GM11168 (cell line): Measurements from ENCODE around the gene SEMA4D.

Source experiments
- in situ Hi-C: fragments of 300-500 bp; cut with MboI; formaldehyde crosslinking; loops from one replicate; pipeline ENCODE4 v1.12.0; 2022; ENCODE audit warnings: low sequenced_read_pairs; ENCODE audit not compliant: unreplicated experiment

Gene SEMA4D

GRCh38 chr9:89508951-89509615, 11.2 kb upstream of the SEMA4D start:
- in situ Hi-C loops = no loop called here

GRCh38 chr9:89505911-89506310, 8.0 kb upstream of the SEMA4D start:
- in situ Hi-C loops = no loop called here

- in situ Hi-C loops = no loop called here
Measured at GRCh38 chr9:89505048-89505447, 7.1 kb upstream of the SEMA4D start.

GRCh38 chr9:89502671-89503070, 4.8 kb upstream of the SEMA4D start:
- in situ Hi-C loops = no loop called here

GRCh38 chr9:89502038-89502601, 4.2 kb upstream of the SEMA4D start:
- in situ Hi-C loops = no loop called here

GRCh38 chr9:89501311-89501898, 3.5 kb upstream of the SEMA4D start:
- in situ Hi-C loops = no loop called here

GRCh38 chr9:89500008-89500407, 2.1 kb upstream of the SEMA4D start:
- in situ Hi-C loops = no loop called here

- in situ Hi-C loops = no loop called here
Measured at GRCh38 chr9:89498852-89499480, 1.1 kb upstream of the SEMA4D start.

GRCh38 chr9:89497257-89497963, 503 bp downstream of the SEMA4D start:
- in situ Hi-C loops = no loop called here

GRCh38 chr9:89496645-89497256, 1.2 kb downstream of the SEMA4D start:
- in situ Hi-C loops = no loop called here

GRCh38 chr9:89495824-89496560, 1.9 kb downstream of the SEMA4D start:
- in situ Hi-C loops = no loop called here

GRCh38 chr9:89494199-89494598, 3.7 kb downstream of the SEMA4D start:
- in situ Hi-C loops = loop anchor here (5.0 kb wide), 1 partner anchor 43 kb away; no protein-coding TSS in a partner anchor

GRCh38 chr9:89493671-89494070, 4.2 kb downstream of the SEMA4D start:
- in situ Hi-C loops = loop anchor here (5.0 kb wide), 1 partner anchor 44 kb away; no protein-coding TSS in a partner anchor

- in situ Hi-C loops = loop anchor here (5.0 kb wide), 1 partner anchor 44 kb away; no protein-coding TSS in a partner anchor
Measured at GRCh38 chr9:89493181-89493580, 4.7 kb downstream of the SEMA4D start.

GRCh38 chr9:89492586-89492985, 5.3 kb downstream of the SEMA4D start:
- in situ Hi-C loops = loop anchor here (5.0 kb wide), 1 partner anchor 45 kb away; no protein-coding TSS in a partner anchor

- in situ Hi-C loops = loop anchor here (5.0 kb wide), 1 partner anchor 46 kb away; no protein-coding TSS in a partner anchor
Measured at GRCh38 chr9:89491694-89492093, 6.2 kb downstream of the SEMA4D start.

GRCh38 chr9:89489548-89490530, 8.1 kb downstream of the SEMA4D start:
- in situ Hi-C loops = loop anchor here (5.0 kb wide), 1 partner anchor 47 kb away; no protein-coding TSS in a partner anchor

- in situ Hi-C loops = no loop called here
Measured at GRCh38 chr9:89488936-89489335, 9.0 kb downstream of the SEMA4D start.
